ENCODE measurements around the gene LGSN.
"Not testable (repeated sequence)": the region's sequence is repeated elsewhere in the genome, so short reads cannot be mapped to it uniquely, and the experiment has no call there.

DNA sequence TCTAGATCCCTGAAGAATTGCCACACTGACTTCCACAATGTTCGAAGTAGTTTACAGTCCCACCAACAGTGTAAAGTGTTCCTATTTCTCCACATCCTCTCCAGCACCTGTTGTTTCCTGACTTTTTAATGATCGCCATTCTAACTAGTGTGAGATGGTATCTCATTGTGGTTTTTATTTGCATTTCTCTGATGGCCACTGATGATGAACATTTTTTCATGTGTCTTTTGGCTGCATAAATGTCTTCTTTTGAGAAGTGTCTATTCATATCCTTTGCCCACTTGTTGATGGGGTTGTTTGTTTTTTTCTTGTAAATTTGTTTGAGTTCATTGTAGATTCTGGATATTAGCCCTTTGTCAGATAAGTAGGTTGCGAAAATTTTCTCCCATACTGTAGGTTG, 37.6 kb upstream of the LGSN start:
- TF ChIP-seq POLR2AphosphoS5 (IDR thresholded peaks at IDR 0.05): not testable (repeated sequence)
- TF ChIP-seq, protein P1, sequence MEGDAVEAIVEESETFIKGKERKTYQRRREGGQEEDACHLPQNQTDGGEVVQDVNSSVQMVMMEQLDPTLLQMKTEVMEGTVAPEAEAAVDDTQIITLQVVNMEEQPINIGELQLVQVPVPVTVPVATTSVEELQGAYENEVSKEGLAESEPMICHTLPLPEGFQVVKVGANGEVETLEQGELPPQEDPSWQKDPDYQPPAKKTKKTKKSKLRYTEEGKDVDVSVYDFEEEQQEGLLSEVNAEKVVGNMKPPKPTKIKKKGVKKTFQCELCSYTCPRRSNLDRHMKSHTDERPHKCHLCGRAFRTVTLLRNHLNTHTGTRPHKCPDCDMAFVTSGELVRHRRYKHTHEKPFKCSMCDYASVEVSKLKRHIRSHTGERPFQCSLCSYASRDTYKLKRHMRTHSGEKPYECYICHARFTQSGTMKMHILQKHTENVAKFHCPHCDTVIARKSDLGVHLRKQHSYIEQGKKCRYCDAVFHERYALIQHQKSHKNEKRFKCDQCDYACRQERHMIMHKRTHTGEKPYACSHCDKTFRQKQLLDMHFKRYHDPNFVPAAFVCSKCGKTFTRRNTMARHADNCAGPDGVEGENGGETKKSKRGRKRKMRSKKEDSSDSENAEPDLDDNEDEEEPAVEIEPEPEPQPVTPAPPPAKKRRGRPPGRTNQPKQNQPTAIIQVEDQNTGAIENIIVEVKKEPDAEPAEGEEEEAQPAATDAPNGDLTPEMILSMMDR (IDR thresholded peaks at IDR 0.05 in 8 of 11, conservative IDR thresholded peaks at IDR 0.05 in 3 of 11): not testable (repeated sequence)

All from spleen (tissue), 7 donors.